Right cardiac atrium (tissue), 5 donors: ENCODE data around the gene ADRM1. TPM values are rescaled to one million over a fixed set of nuclear protein-coding genes. Genes with fewer than 3 reads are reported as not detected.

Experiments
- ATAC-seq, 2 donors: fragments of 200-7000 bp; cut with Tn5 transposase; one replicate each; pipeline versions ENCODE4 v1.8.0 to v1.9.1; 2020; ENCODE audit warnings: moderate library complexity in 2 of 2, mild to moderate bottlenecking in 1 of 2
- DNase-seq, 3 donors: peaks; one replicate each; pipeline ENCODE4 v3.0.0-alpha.2; 2020
- H3K27ac ChIP-seq: one replicate; pipeline ENCODE4 v1.5.1; 2013; ENCODE audit warnings: mild to moderate bottlenecking, low read length, control low read depth, moderate library complexity
- H3K27me3 ChIP-seq: one replicate; pipeline ENCODE4 v1.6.1; 2013; ENCODE audit not compliant: control insufficient read depth, insufficient read depth
- H3K4me1 ChIP-seq: one replicate; pipeline ENCODE4 v1.6.1; 2013; ENCODE audit warnings: low read length; ENCODE audit not compliant: control insufficient read depth, insufficient read depth
- H3K4me3 ChIP-seq: one replicate; pipeline ENCODE4 v1.5.1; 2013; ENCODE audit warnings: low read length, control low read depth
- H3K9me3 ChIP-seq: one replicate; pipeline ENCODE4 v1.6.1; 2013; ENCODE audit warnings: low read length; ENCODE audit not compliant: control insufficient read depth
- WGBS: extraction: QIAGEN DNeasy Blood & Tissue Kit; methylation state at CpG from one replicate; pipeline ENCODE4 v1.1.7; 2013; 5-methylcytosine and 5-hydroxymethylcytosine counted together
- intact Hi-C, 4 donors: fragments of 100-400 bp; cut with DNase I; formaldehyde crosslinking; loops; one replicate each; pipeline versions ENCODE4 v1.11.0 to v1.14.0; 2022 to 2023
- polyA plus RNA-seq: library from polyadenylated mRNA; stranded (reverse); fragments of 200-250 nt; gene quantifications from one replicate; pipeline ENCODE4 v1.2.3, GENCODE V29; 2013
- total RNA-seq, 4 donors: library from RNA; stranded (reverse); fragmentation: NEBNext Ultra II Directional; extraction: Animal tissue kit (Norgen Biotek cat#: 25700); gene quantifications; one replicate each; pipeline ENCODE4 v1.2.1, GENCODE V29; 2021
- donor health status: healthy with polysubstance abuse.
- donor health status: DM: no; HTN: yes; CAD: no.
- donor health status: DM: no; HTN: no; CAD: no.
- donor health status: DM: no; HTN: yes; CAD: no; lungs with severe emphysema.
- donor health status: DM: yes; HTN: yes; CAD: no.

The ADRM1 gene
- total and polyA plus RNA-seq, 5 donors = 65.0 to 87.5 (median 74.2) TPM

DNA sequence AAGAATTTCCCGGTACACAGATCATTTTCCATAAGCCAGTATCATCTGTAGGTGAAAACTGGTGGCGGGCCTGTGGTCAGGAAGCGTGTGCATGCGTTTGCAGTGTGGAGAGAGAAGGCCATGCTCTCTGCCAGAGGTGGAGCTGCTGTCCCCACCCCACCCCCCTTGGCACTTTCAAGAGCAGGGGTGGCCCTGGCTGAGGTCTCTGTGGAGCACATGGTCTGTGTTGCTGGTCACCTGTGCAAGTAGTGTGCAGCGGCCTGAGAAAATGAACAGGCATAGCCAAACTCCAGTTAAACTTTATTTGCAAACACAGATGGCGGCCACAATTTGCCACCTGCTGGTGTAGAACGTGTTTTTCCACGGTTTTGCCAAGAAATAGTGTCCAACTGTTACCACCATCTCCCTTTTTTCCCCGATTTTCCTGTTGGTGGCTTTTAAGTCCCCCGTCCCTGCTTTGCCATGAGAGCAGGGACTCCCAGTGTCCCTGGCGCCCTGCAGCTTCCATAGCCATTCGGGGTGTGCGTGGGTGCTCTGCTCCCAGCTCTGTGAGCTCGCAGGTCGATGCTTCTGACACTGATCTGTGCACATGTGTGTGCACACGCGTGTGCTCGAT is 2.5 kb downstream of the ADRM1 start:
- intact Hi-C loops = no loop called here
- no peak overlapping the region for H3K4me3 ChIP-seq
- peaks cover 7% of the 10 kb centered on the region for H3K4me1 ChIP-seq
- H3K27ac ChIP-seq = no peak overlapping the region
- ATAC-seq (no peak), DNase-seq (peak; percentile 16 to 57 (median 36))
- WGBS = 78% methylated on average over 18 of the region's 18 CpGs
- no peaks in the 10 kb centered on the region for H3K27me3 ChIP-seq
- H3K9me3 ChIP-seq = no peaks in the 10 kb centered on the region

DNA sequence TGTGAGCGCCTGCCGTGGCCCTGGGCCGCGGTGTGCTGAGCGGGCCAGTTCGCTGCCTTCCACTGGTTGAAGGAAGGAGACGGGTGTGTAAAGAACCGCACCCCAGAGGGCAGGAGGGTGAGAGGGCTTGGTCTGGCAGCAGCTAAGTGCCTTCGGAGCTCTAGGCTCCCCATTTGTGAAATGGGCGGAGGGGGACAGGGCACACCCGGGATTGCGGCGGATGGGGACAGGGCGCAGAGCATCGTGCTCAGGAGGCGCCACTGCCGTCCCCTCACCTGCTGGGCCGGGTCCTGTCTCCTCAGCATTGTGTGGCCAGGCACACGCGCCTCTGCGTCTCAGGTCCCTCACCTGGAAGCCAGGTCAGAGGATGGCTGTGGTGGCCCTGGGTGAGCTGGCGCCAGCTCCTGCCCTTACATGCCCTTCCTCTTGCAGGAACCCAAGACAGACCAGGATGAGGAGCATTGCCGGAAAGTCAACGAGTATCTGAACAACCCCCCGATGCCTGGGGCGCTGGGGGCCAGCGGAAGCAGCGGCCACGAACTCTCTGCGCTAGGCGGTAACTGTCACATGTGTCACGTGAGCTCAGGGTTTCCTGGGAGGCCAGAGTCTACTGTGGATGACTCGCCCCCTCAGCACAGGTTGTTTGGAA is 3.1 kb downstream of the ADRM1 start:
- Histone ChIP-seq H3K27ac (no peak overlapping the region), H3K4me1 (peaks cover 7% of the 10 kb centered on the region), H3K4me3 (no peak overlapping the region), H3K27me3 (no peaks in the 10 kb centered on the region), H3K9me3 (no peaks in the 10 kb centered on the region)
- DNase-seq (peak; percentile 18 to 55 (median 45)), ATAC-seq (no peak)
- intact Hi-C loops = no loop called here
- 84% methylated on average over 33 of the region's 33 CpGs for WGBS

DNA sequence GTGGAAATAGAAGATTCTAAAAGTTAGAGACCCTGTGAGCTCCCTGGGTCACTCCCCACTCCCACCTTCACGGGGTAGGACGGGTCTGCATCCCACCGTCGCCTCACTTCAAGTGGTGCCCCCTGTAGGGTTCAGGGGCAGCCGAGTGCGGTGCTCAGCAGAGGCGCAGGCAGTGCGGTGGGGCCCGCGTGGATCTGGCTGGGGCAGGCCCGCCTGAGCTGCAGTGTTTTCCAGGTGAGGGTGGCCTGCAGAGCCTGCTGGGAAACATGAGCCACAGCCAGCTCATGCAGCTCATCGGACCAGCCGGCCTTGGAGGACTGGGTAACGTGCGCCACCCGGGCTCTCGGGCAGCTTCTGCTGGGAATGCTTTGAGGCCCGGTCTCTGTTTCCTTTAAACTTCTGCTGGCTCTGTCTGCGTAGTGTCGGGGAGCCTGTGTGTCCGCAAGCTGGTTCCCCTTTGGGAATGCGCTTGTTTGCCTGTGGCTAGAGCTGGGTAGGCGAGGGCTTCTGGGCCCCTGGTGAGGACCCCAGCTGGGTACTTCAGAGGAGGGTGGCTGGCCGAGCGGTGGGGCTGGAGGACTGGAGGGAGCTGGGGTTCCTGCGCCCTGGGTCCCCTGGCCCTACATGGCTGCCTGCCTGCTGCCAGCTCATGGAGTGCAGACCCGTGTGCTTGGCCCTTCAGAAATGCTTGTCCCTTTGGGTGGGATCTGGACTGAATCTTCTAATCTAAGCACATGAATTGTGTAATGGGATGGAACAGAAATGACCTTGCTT is 3.8 kb downstream of the ADRM1 start:
- peak; percentile 11 to 63 (median 53) for DNase-seq
- Histone ChIP-seq H3K27me3 (no peaks in the 10 kb centered on the region), H3K27ac (no peak overlapping the region), H3K4me3 (no peak overlapping the region), H3K4me1 (peaks cover 7% of the 10 kb centered on the region), H3K9me3 (no peaks in the 10 kb centered on the region)
- ATAC-seq = no peak
- intact Hi-C loops = no loop called here
- 89% methylated on average over 27 of the region's 27 CpGs for WGBS

DNA sequence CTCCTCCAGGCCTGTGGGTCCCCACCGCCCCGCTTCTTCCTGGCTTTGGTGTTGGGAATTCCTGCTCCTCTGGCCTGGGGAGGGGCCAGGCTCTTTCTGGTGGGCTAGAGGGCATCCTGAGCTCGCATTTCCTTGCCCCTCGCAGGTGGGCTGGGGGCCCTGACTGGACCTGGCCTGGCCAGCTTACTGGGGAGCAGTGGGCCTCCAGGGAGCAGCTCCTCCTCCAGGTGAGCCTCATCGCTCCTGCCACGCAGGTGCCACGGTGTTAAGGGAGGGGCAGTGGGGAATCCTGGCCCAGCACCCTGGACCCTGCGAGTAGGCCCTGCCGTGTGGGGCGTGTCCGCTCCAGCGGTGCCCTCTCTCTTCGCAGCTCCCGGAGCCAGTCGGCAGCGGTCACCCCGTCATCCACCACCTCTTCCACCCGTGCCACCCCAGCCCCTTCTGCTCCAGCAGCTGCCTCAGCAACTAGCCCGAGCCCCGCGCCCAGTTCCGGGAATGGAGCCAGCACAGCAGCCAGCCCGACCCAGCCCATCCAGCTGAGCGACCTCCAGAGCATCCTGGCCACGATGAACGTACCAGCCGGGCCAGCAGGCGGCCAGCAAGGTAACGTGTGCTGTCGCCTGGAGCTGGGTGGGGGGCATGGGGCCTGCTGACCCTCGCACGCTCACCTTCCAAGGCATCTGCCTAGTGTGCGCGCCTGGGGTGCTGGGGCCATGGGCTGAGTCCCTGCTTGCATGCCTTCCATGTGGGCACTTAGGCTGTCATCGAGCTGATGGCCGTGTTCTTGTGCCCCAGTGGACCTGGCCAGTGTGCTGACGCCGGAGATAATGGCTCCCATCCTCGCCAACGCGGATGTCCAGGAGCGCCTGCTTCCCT is 4.7 kb downstream of the ADRM1 start:
- Histone ChIP-seq H3K27ac (no peak overlapping the region), H3K27me3 (no peaks in the 10 kb centered on the region), H3K4me1 (peaks cover 7% of the 10 kb centered on the region), H3K9me3 (no peaks in the 10 kb centered on the region), H3K4me3 (no peak overlapping the region)
- intact Hi-C loops = no loop called here
- ATAC-seq (no peak), DNase-seq (peak; percentile 17 to 62 (median 51))
- 76% methylated on average over 42 of the region's 42 CpGs for WGBS

DNA sequence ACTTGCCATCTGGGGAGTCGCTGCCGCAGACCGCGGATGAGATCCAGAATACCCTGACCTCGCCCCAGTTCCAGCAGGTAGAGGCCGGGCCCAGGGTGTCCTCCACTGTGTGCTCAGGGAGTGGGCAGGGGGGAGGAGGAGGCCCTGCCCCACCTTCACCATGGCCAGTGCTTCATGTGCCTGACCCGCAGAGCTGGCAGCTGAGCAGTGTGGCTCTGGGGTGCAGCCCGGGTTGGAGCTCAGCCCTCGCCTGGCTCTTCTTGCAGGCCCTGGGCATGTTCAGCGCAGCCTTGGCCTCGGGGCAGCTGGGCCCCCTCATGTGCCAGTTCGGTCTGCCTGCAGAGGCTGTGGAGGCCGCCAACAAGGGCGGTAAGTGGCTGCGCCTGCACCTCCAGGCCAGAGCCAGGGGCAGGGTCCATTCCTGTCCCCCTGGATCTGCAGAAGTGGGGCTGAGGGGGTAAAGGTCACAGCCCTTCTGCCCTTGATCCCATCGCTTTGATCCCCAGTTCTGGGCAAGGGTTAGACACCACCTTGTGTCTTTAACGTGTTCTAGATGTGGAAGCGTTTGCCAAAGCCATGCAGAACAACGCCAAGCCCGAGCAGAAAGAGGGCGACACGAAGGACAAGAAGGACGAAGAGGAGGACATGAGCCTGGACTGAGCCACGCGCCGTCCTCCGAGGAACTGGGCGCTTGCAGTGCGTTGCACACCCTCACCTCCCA is 5.5 kb downstream of the ADRM1 start:
- Histone ChIP-seq H3K27ac (no peak overlapping the region), H3K4me1 (peaks cover 7% of the 10 kb centered on the region), H3K27me3 (no peaks in the 10 kb centered on the region), H3K4me3 (no peak overlapping the region), H3K9me3 (no peaks in the 10 kb centered on the region)
- DNase-seq (peak in 1 of 3 donors; percentile 52), ATAC-seq (no peak)
- 85% methylated on average over 29 of the region's 29 CpGs for WGBS
- intact Hi-C loops = no loop called here

DNA sequence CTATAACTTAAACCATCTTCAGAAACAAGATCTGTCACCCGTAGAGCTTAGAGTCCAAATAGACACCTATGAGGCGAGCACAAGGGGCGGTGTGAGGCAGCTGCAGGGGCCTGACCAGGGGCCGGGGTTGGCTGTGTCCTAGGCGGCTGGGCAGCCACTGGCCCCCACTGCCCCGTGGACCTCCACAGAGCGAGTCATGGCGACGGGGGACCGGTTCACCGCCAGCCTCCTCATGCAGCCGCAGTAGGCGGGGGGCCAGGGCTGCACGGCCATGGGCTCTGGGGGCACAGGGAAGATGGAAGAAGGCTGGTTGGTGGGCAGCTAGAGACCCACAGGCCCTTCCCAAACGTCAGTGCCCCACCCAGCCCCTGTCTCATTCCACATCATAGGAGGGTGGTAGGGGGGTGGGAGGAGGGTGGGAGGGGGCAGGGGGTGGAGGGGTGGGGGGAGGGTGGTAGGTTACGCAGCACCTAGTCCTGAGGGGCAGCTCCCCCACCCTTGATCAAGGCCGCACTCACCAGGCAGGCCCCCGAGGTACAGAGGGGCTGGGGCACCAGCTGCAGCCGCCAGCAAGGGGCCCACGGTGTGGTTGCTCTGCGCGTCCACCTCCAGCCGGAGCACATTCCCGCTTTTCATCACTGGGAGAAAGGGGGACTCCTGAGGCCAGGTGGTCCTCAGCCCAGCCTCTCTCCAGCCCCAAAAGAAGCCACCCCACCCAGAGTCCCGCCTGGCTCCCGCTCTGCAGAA is 6.6 kb downstream of the ADRM1 start:
- 84% methylated on average over 26 of the region's 26 CpGs for WGBS
- H3K27me3 ChIP-seq = no peaks in the 10 kb centered on the region
- H3K4me3 ChIP-seq = no peak overlapping the region
- no peak overlapping the region for H3K27ac ChIP-seq
- no peak for ATAC-seq
- no peaks in the 10 kb centered on the region for H3K9me3 ChIP-seq
- no peak for DNase-seq
- intact Hi-C loops = no loop called here
- H3K4me1 ChIP-seq = peaks cover 4% of the 10 kb centered on the region

DNA sequence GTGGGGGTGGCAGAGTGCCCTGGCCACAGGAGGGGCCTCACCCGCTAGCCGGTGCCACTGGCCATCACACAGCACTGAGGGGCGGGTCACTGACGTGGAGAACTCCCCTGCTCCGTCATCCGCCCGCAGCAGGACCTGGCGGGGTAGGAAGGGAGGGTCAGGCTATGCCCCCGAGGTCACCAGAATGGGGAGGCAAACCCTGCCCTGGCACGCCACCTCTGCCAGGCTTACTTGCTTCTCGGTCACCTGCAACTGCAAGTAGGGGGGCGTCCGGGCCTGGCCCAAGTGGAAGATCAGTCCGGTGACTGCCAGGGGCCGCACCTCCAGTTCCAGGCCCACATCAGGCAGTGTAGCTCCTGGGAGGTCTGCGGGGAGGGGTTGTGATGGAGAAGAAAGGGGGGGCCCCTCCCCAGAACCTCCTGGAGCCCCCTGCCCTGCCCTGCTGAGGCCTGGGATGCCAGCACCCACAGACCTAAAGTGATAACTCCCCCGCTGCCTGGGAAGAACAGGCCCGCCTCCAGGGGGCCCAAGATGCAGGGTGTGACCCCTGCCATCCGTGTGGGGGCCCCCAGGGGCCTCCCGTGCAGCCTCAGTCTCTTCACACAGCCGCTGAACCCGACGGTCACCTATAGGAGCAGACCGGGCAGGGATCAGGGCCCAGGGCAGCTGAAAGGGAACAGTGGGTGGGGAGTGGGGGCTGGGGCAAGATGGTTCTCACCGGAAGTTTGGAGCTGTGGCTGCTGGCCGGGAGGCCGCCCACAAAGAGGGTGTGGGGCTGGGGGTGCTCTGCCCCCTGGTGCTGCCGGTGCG is 7.4 kb downstream of the ADRM1 start:
- no peak for DNase-seq

DNA sequence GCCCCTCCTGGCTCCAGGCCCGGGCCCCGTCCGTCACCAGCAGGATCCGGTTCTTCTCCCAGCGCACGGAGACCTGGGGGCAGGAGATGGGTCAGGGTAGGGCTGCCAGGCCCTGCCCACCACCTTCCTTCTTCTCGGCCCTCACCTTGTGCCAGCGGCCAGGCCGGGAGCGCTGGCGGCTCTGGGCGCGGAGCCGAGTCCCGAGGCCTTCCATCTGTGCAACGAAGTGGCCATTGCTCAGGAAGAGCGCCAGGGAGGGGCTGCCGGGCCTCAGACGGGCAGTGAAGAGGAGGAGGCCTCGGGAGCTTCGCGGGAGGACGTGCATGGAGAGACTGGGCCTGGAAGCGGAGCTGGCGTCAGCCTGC is 7.9 kb downstream of the ADRM1 start:
- DNase-seq (no peak), ATAC-seq (no peak)
- intact Hi-C loops = no loop called here
- H3K4me3 ChIP-seq = no peak overlapping the region
- H3K9me3 ChIP-seq = no peaks in the 10 kb centered on the region
- WGBS = 80% methylated on average over 25 of the region's 25 CpGs
- H3K27me3 ChIP-seq = no peaks in the 10 kb centered on the region
- no peak overlapping the region for H3K27ac ChIP-seq
- no peaks in the 10 kb centered on the region for H3K4me1 ChIP-seq

More for the DNA sequence above, 7.4 kb downstream of the ADRM1 start:
- whole genome bisulfite sequencing = 75% methylated on average over 29 of the region's 29 CpGs
- no peak overlapping the region for H3K4me3 ChIP-seq
- H3K4me1 ChIP-seq = peaks cover 1% of the 10 kb centered on the region
- no peaks in the 10 kb centered on the region for H3K27me3 ChIP-seq
- intact Hi-C loops = no loop called here
- no peak for ATAC-seq
- H3K9me3 ChIP-seq = no peaks in the 10 kb centered on the region
- no peak overlapping the region for H3K27ac ChIP-seq

DNA sequence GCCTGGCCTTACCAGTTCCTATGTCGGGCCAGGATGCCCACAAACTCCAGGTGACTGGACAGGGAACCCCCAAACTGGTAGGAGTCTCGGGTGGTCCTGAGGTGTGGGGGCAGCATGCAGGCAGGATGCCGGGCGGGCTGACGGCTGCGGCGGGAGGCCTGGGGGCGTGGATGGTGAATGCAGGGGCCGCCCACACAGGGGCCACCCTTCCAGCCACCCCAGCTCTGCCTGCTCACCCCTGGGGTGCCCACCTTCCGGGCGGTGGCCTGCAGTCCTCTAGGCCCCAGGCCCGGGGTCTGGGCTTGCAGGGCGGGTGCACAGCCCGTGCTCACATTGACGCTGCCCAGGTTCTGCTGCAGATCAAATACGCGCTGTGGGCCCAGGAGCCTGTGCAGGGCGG is 8.4 kb downstream of the ADRM1 start:
- H3K27ac ChIP-seq = no peak overlapping the region
- ATAC-seq = no peak
- intact Hi-C loops = no loop called here

More for the DNA sequence above, 8.4 kb downstream of the ADRM1 start:
- Histone ChIP-seq H3K4me3 (no peak overlapping the region), H3K9me3 (no peaks in the 10 kb centered on the region), H3K27me3 (no peaks in the 10 kb centered on the region), H3K4me1 (no peaks in the 10 kb centered on the region)
- DNase-seq = no peak
- WGBS = 94% methylated on average over 18 of the region's 18 CpGs
